H1 (cell line): Measurements from ENCODE around the gene SEC24A. TPM values are rescaled to one million over a fixed set of nuclear protein-coding genes. Genes with fewer than 3 reads are reported as not detected.

Experiments
- CTCF ChIA-PET: fragments of 300-600 bp; sonication (Branson Sonifier 250); formaldehyde crosslinking; loops from one replicate; lab custom pipeline; 2021; ENCODE audit not compliant: partially characterized antibody; lab: Charles Lee
- POLR2A ChIA-PET: fragments of 300-600 bp; sonication (Branson Sonifier 250); formaldehyde crosslinking; loops from one replicate; lab custom pipeline; 2021; ENCODE audit warnings: inconsistent platforms; ENCODE audit not compliant: partially characterized antibody; lab: Charles Lee
- DNase-seq, 2 experiments: peaks; one replicate each; pipeline versions ENCODE4 v3.0.0 to v3.0.0-alpha.2; 2010 to 2022; ENCODE audit warnings: low spot score in 2 of 2, low read depth in 1 of 2, mixed read lengths in 1 of 2
- FAIRE-seq: peaks from 2 replicates; lab custom pipeline; 2011; peaks lifted over from hg19 to GRCh38; lab: Jason Lieb, UNC
- H2AFZ ChIP-seq: 2 replicates; pipeline ENCODE4 v1.8.1; 2012; ENCODE audit warnings: low read length, inconsistent platforms
- H2AK5ac ChIP-seq: 2 replicates; pipeline ENCODE4 v1.6.1; 2013; ENCODE audit warnings: low read depth, low read length
- H2BK120ac ChIP-seq: replicated peaks from 2 replicates; pipeline ENCODE3; 2013; ENCODE audit warnings: low read depth, low read length, inconsistent platforms
- H2BK12ac ChIP-seq: 2 replicates; pipeline ENCODE4 v1.6.1; 2013; ENCODE audit warnings: low read depth, low read length
- H2BK15ac ChIP-seq: 2 replicates; pipeline ENCODE4 v1.6.1; 2013; ENCODE audit warnings: low read length
- H2BK20ac ChIP-seq: 2 replicates; pipeline ENCODE4 v1.6.1; 2013; ENCODE audit warnings: low read length
- H2BK5ac ChIP-seq: 2 replicates; pipeline ENCODE4 v1.6.1; 2013; ENCODE audit warnings: low read depth, low read length
- H3K14ac ChIP-seq: 2 replicates; pipeline ENCODE4 v1.6.1; 2013; ENCODE audit warnings: inconsistent platforms; ENCODE audit not compliant: insufficient read length
- H3K18ac ChIP-seq: 2 replicates; pipeline ENCODE4 v1.6.1; 2013; ENCODE audit warnings: low read length; ENCODE audit errors: extremely low read depth
- H3K23ac ChIP-seq: 2 replicates; pipeline ENCODE4 v1.6.1; 2013; ENCODE audit warnings: inconsistent platforms; ENCODE audit not compliant: insufficient read length
- H3K23me2 ChIP-seq: 2 replicates; pipeline ENCODE4 v1.6.1; 2013; ENCODE audit warnings: low read depth, low read length
- H3K27ac ChIP-seq: 2 replicates; pipeline ENCODE4 v1.6.1; 2011; ENCODE audit warnings: low read depth, low read length, inconsistent platforms
- H3K27me3 ChIP-seq, 4 experiments: replicated peaks in 1 of 4; 1 replicate in 1 of 4; 2 replicates in 3 of 4; pipeline versions ENCODE4 v1.6.1 to v1.8.1; 2011 to 2013; ENCODE audit warnings: low read length in 3 of 4, mild to moderate bottlenecking in 3 of 4, inconsistent platforms in 2 of 4, mixed read lengths in 2 of 4, moderate library complexity in 1 of 4; ENCODE audit not compliant: control insufficient read depth in 3 of 4, insufficient read depth in 3 of 4; ENCODE audit errors: extremely low read depth in 1 of 4
- H3K36me3 ChIP-seq, 4 experiments: 2 replicates each; pipeline versions ENCODE4 v1.6.1 to v1.8.1; 2011 to 2013; ENCODE audit warnings: mild to moderate bottlenecking in 4 of 4, low read length in 3 of 4, moderate library complexity in 2 of 4, control low read depth in 1 of 4, inconsistent platforms in 1 of 4; ENCODE audit not compliant: insufficient read depth in 4 of 4, control insufficient read depth in 2 of 4
- H3K4ac ChIP-seq: replicated peaks from 2 replicates; pipeline ENCODE3; 2013; ENCODE audit warnings: low read length, low read depth, mixed read lengths, inconsistent platforms; ENCODE audit not compliant: insufficient read length
- H3K4me1 ChIP-seq, 4 experiments: replicated peaks in 1 of 4; 1 replicate in 1 of 4; 2 replicates in 3 of 4; pipeline versions ENCODE4 v1.6.1 to v1.8.1; 2011 to 2013; ENCODE audit warnings: low read length in 3 of 4, inconsistent platforms in 2 of 4, mixed read lengths in 1 of 4; ENCODE audit not compliant: insufficient read depth in 4 of 4, control insufficient read depth in 3 of 4
- H3K4me2 ChIP-seq, 2 experiments: 2 replicates each; pipeline versions ENCODE4 v1.6.1 to v1.8.1; 2011 to 2013; ENCODE audit warnings: low read depth in 2 of 2, low read length in 2 of 2, control low read depth in 1 of 2, inconsistent platforms in 1 of 2, mild to moderate bottlenecking in 1 of 2; ENCODE audit not compliant: insufficient read depth in 1 of 2
- H3K4me3 ChIP-seq, 4 experiments: fragments of 200-600, 300-600 bp in 1 of 4; sonication (generic), shearing (Covaris generic), sonication (Bioruptor Twin) in 1 of 4; 2 replicates each; pipeline versions ENCODE4 v1.5.1 to v1.8.1; 2011 to 2016; ENCODE audit warnings: low read length in 4 of 4, low read depth in 3 of 4, control low read depth in 2 of 4, inconsistent platforms in 2 of 4, mild to moderate bottlenecking in 2 of 4, mixed read lengths in 1 of 4, moderate library complexity in 1 of 4; ENCODE audit not compliant: insufficient read depth in 2 of 4; ENCODE audit errors: extremely low read depth in 1 of 4
- H3K56ac ChIP-seq: replicated peaks from 2 replicates; pipeline ENCODE3; 2013; ENCODE audit warnings: low read depth, mild to moderate bottlenecking, mixed read lengths, low read length, inconsistent platforms; ENCODE audit not compliant: insufficient read length
- H3K79me1 ChIP-seq: 2 replicates; pipeline ENCODE4 v1.6.1; 2013; ENCODE audit warnings: low read depth, low read length, control low read depth
- H3K79me2 ChIP-seq, 2 experiments: 2 replicates each; pipeline versions ENCODE4 v1.6.1 to v1.8.1; 2012 to 2013; ENCODE audit warnings: low read length in 2 of 2, mild to moderate bottlenecking in 2 of 2, inconsistent platforms in 1 of 2; ENCODE audit not compliant: insufficient read depth in 2 of 2, control insufficient read depth in 1 of 2
- H3K9ac ChIP-seq, 4 experiments: replicated peaks in 1 of 4; 1 replicate in 1 of 4; 2 replicates in 3 of 4; pipeline versions ENCODE4 v1.6.1 to v1.8.1; 2011 to 2013; ENCODE audit warnings: low read depth in 3 of 4, low read length in 3 of 4, control low read depth in 2 of 4, mild to moderate bottlenecking in 2 of 4, moderate library complexity in 2 of 4, inconsistent platforms in 1 of 4; ENCODE audit errors: extremely low read depth in 1 of 4
- H3K9me3 ChIP-seq, 2 experiments: 2 replicates each; pipeline versions ENCODE4 v1.6.1 to v1.8.1; 2012 to 2013; ENCODE audit warnings: mild to moderate bottlenecking in 2 of 2, moderate library complexity in 2 of 2, control low read depth in 1 of 2, inconsistent platforms in 1 of 2, low read depth in 1 of 2, low read length in 1 of 2, mixed read lengths in 1 of 2; ENCODE audit not compliant: insufficient read depth in 2 of 2
- H4K20me1 ChIP-seq, 2 experiments: replicated peaks in 1 of 2; 2 replicates each; pipeline versions ENCODE3 to v1.8.1; 2011 to 2013; ENCODE audit warnings: inconsistent platforms in 2 of 2, low read length in 2 of 2, mild to moderate bottlenecking in 1 of 2; ENCODE audit not compliant: insufficient read depth in 2 of 2, control insufficient read depth in 1 of 2
- H4K5ac ChIP-seq: 2 replicates; pipeline ENCODE4 v1.6.1; 2013; ENCODE audit warnings: low read length, low read depth, mixed read lengths, inconsistent platforms; ENCODE audit not compliant: insufficient read length
- H4K8ac ChIP-seq: 2 replicates; pipeline ENCODE4 v1.8.0; 2013; ENCODE audit warnings: mild to moderate bottlenecking, moderate library complexity, low read length, inconsistent platforms; ENCODE audit not compliant: insufficient read depth; ENCODE audit errors: extremely low read depth
- H4K91ac ChIP-seq: replicated peaks from 2 replicates; pipeline ENCODE3; 2013; ENCODE audit warnings: low read length, mixed read lengths, inconsistent platforms; ENCODE audit not compliant: insufficient read length
- BACH1 ChIP-seq: IDR thresholded peaks from 2 replicates; pipeline ENCODE4 v1.6.1; 2012; ENCODE audit warnings: low read length, improper control_type of control experiment
- KDM1A ChIP-seq: fragments of 200-600, 300-600 bp; sonication (generic); IDR thresholded peaks from 2 replicates; pipeline ENCODE4 v1.7.1; 2016; ENCODE audit warnings: mild to moderate bottlenecking, low read length, borderline replicate concordance
- RNF2 ChIP-seq: fragments of 200-900, 300-1000 bp; sonication (generic); IDR thresholded peaks from 2 replicates; pipeline ENCODE4 v1.7.1; 2016; ENCODE audit warnings: borderline replicate concordance, low read depth, mild to moderate bottlenecking, antibody characterized with exemption, low read length; ENCODE audit not compliant: poor library complexity, severe bottlenecking; ENCODE audit errors: missing control alignments
- WGBS, 2 experiments: shearing (Covaris generic) in 1 of 2; methylation state at CpG; one replicate each; pipeline versions ENCODE4 v1.1.6 to v1.1.7; 2013 to 2015; ENCODE audit warnings: low lambda C conversion rate in 2 of 2, mixed read lengths in 2 of 2, inconsistent platforms in 1 of 2, low coverage in 1 of 2, missing lambda C conversion rate in 1 of 2; ENCODE audit not compliant: insufficient replicate concordance in 2 of 2, insufficient coverage in 1 of 2, insufficient read length in 1 of 2; ENCODE audit errors: extremely low coverage in 1 of 2, missing lambda C conversion rate in 1 of 2; 5-methylcytosine and 5-hydroxymethylcytosine counted together
- polyA plus RNA-seq, 7 experiments: library from polyadenylated mRNA; depleted of rRNA in 3 of 7; stranded (reverse) in 5 of 7; unstranded in 2 of 7; fragments of >200 nt in 5 of 7; fragments of 200-250 nt in 2 of 7; gene quantifications; 1 replicate in 5 of 7; 2 replicates in 1 of 7; 4 replicates in 1 of 7; pipeline versions ENCODE4 v1.2.1 to v1.2.3, GENCODE V29; 2011 to 2013; ENCODE audit warnings: missing spikeins in 2 of 7, mixed read lengths in 2 of 7
- total RNA-seq: library from RNA; stranded (reverse); fragmentation: NEBNext Ultra II Directional; extraction: Animal tissue kit (Norgen Biotek cat#: 25700); gene quantifications from 2 replicates; pipeline ENCODE4 v1.2.1, GENCODE V29; 2021

Gene SEC24A
- total and polyA plus RNA-seq, 2 of the 8 experiments (the other 6 are each of a cell fraction or from before 2014, with no cell fraction given), result 18.8 to 33.7 TPM

- 87% methylated on average over 1 of the region's 1 CpG; no CpG with 5 or more reads in 1 of the 2 experiments for WGBS, 2 experiments
- TF ChIP-seq BACH1, result no peak
- TF ChIP-seq RNF2, result no peak
- TF ChIP-seq KDM1A, result no peak
These were observed 76.3 kb downstream of the SEC24A start for GRCh38 chr5:134724872-134725271.

More at GRCh38 chr5:134724872-134725271, 76.3 kb downstream of the SEC24A start:
- Histone ChIP-seq H3K27ac (no peak overlapping the region), H3K79me1 (no peaks in the 10 kb centered on the region), H3K56ac (no peak overlapping the region), H4K91ac (no peak overlapping the region), H4K8ac (no peak overlapping the region), H3K79me2 (no peaks in the 10 kb centered on the region), H3K4me3 (no peak overlapping the region), H3K23ac (no peak overlapping the region), H4K5ac (no peak overlapping the region), H3K18ac (no peak overlapping the region), H2BK120ac (no peak overlapping the region), H3K23me2 (no peaks in the 10 kb centered on the region), H3K4me2 (no peak overlapping the region), H3K9me3 (no peaks in the 10 kb centered on the region), H2AK5ac (no peak overlapping the region), H3K14ac (no peak overlapping the region), H2BK15ac (no peak overlapping the region), H2AFZ (no peak overlapping the region), H3K36me3 (peaks cover 3 to 23% (median 5%) of the 10 kb centered on the region in 4 experiments; a peak in 6 of 8 replicates), H2BK20ac (no peak overlapping the region), H3K4ac (no peak overlapping the region), H3K27me3 (no peaks in the 10 kb centered on the region), H3K4me1 (no peaks in the 10 kb centered on the region), H2BK5ac (no peak overlapping the region), H2BK12ac (no peak overlapping the region), H4K20me1 (no peaks in the 10 kb centered on the region), H3K9ac (no peak overlapping the region)
- POLR2A ChIA-PET, result no interaction called here
- CTCF ChIA-PET, result interaction anchor here (0.6 kb wide), 1 partner anchor 841 kb away, joined by 3 read pairs; no protein-coding TSS in a partner anchor
- DNase-seq (no peak), FAIRE-seq (no peak)
